Adrenal gland (tissue), 12 donors: ENCODE measurements around the gene SUPT6H. TPM values are rescaled to one million over a fixed set of nuclear protein-coding genes. Genes with fewer than 3 reads are reported as not detected.

Experiments
- DNase-seq, 7 donors: peaks; one replicate each; pipeline ENCODE4 v3.0.0-alpha.2; 2019 to 2020
- H3K27ac ChIP-seq, 5 donors: fragments of 200-600 bp; sonication (generic) in 4 of 5; 1 replicate in 3 of 5; 2 replicates in 2 of 5; pipeline versions ENCODE4 v1.5.1 to v1.8.0; 2016 to 2020; ENCODE audit warnings: mild to moderate bottlenecking in 1 of 5
- H3K27me3 ChIP-seq: fragments of 200-600 bp; 2 replicates; pipeline ENCODE4 v1.8.0; 2021
- H3K36me3 ChIP-seq, 2 donors: fragments of 200-600 bp; replicated peaks in 1 of 2; 1 replicate in 1 of 2; 2 replicates in 1 of 2; pipeline versions ENCODE4 v1.5.1 to v1.8.0; 2018 to 2022
- H3K4me1 ChIP-seq, 2 donors: fragments of 200-600 bp; replicated peaks in 1 of 2; 1 replicate in 1 of 2; 2 replicates in 1 of 2; pipeline versions ENCODE4 v1.5.1 to v1.8.0; 2018 to 2021
- H3K4me3 ChIP-seq, 4 donors: fragments of 200-600 bp; sonication (generic) in 3 of 4; one replicate each; pipeline ENCODE4 v1.5.1; 2016 to 2018
- H3K9me3 ChIP-seq, 3 donors: fragments of 200-600 bp; sonication (generic) in 1 of 3; replicated peaks in 1 of 3; 1 replicate in 2 of 3; 2 replicates in 1 of 3; pipeline versions ENCODE4 v1.5.1 to v1.8.0; 2016 to 2021
- POLR2A ChIP-seq, 2 donors: fragments of 450-650 bp; IDR thresholded peaks; one replicate each; pipeline ENCODE4 v1.6.1; 2017; ENCODE audit warnings: antibody characterized with exemption in 2 of 2, mild to moderate bottlenecking in 2 of 2, moderate library complexity in 1 of 2
- WGBS, 4 donors: extraction: QIAGEN DNeasy Blood & Tissue Kit in 2 of 4; methylation state at CpG; one replicate each; pipeline versions ENCODE4 v1.1.5 to v1.1.7; 2013 to 2017; 5-methylcytosine and 5-hydroxymethylcytosine counted together
- intact Hi-C, 2 donors: fragments of 100-400 bp; cut with DNase I; formaldehyde crosslinking; loops; one replicate each; pipeline versions ENCODE4 v1.14.1 to v1.15.0; 2022 to 2023
- polyA plus RNA-seq, 3 donors: library from polyadenylated mRNA; stranded (reverse); fragments of 200-250 nt in 2 of 3; fragments of 350-450 nt in 1 of 3; fragmentation: Illumina TruSeq in 1 of 3; extraction: RNeasy Lipid Tissue Mini Kit (QIAGEN cat#74804) in 1 of 3; gene quantifications; one replicate each; pipeline ENCODE4 v1.2.3, GENCODE V29; 2013 to 2014
- total RNA-seq, 9 donors: library from RNA; depleted of rRNA in 4 of 9; stranded (reverse); fragments of >200 nt in 4 of 9; fragments of 120-200 nt in 1 of 9; fragmentation: NEBNext Ultra II Directional in 1 of 9; extraction: Animal tissue kit (Norgen Biotek cat#: 25700) in 1 of 9; gene quantifications; one replicate each; pipeline versions ENCODE4 v1.1.0 to v1.2.4, GENCODE V29; 2013 to 2023
- TF ChIP-seq, protein P1 (sequence below), 6 experiments: fragments of 450-650 bp in 4 of 6; fragments of 200-600 bp in 2 of 6; sonication (generic) in 1 of 6; IDR thresholded peaks; 1 replicate in 5 of 6; 2 replicates in 1 of 6; pipeline versions ENCODE4 v1.5.1 to v1.8.0; 2016 to 2021; ENCODE audit warnings: antibody characterized with exemption in 6 of 6, mild to moderate bottlenecking in 2 of 6, moderate library complexity in 1 of 6
- donor health status: healthy with polysubstance abuse.
- donor health status: Bipolar disorder and iron deficiency.
- donor health status: DM: yes; HTN: yes; CAD: no.
- donor health status: DM: no; HTN: no; CAD: no.
- donor health status: DM: no; HTN: no; CAD: no.
- donor health status: DM: yes; HTN: yes; CAD: no.

The SUPT6H gene
- total and polyA plus RNA-seq, 12 donors, result 48.1 to 125 (median 71.4) TPM

DNA sequence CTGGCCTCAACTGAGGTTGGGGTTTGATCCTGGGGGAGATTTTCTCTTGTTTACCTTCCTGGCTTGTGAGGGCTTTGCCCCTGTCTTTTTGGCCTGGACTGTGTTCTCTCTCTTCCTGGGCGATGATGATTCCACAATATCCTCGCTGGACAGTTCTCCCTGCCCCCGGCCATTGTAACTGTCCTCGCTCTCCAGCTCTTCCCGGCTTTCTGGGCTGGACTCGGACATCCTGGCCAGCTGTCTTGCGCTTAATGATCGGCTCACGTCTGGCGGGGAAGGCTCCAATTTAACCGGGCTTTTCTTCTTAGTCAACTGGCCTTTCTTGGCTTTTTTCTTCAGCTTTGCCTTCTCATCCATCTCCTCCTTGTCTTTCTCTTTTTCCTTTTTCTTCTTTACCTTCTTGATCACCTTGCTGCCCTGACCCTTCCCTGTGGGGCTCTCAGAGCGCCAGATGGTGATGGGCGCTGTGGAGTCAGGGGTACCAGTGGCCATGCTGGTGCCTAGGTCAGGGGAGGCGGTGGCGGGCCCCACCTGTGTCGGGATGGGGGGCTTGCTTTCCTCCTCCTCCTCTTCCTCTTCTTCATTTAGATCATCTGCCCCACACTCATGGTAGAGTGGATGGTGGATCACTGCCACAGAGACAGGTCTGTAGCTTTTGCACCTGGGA, 41.7 kb downstream of the SUPT6H start:
- intact Hi-C loops, result loop anchor here in 1 of 2 donors (10.0 kb wide), 1 partner anchor 49 kb away; no protein-coding TSS in a partner anchor
- Histone ChIP-seq H3K27me3 (no peaks in the 10 kb centered on the region), H3K36me3 (peaks cover 0 to 48% of the 10 kb centered on the region in 2 donors), H3K4me3 (no peak overlapping the region), H3K4me1 (no peaks in the 10 kb centered on the region), H3K9me3 (no peaks in the 10 kb centered on the region), H3K27ac (no peak overlapping the region)
- TF ChIP-seq POLR2A (IDR thresholded peaks at IDR 0.05), result no peak
- TF ChIP-seq, protein P1, sequence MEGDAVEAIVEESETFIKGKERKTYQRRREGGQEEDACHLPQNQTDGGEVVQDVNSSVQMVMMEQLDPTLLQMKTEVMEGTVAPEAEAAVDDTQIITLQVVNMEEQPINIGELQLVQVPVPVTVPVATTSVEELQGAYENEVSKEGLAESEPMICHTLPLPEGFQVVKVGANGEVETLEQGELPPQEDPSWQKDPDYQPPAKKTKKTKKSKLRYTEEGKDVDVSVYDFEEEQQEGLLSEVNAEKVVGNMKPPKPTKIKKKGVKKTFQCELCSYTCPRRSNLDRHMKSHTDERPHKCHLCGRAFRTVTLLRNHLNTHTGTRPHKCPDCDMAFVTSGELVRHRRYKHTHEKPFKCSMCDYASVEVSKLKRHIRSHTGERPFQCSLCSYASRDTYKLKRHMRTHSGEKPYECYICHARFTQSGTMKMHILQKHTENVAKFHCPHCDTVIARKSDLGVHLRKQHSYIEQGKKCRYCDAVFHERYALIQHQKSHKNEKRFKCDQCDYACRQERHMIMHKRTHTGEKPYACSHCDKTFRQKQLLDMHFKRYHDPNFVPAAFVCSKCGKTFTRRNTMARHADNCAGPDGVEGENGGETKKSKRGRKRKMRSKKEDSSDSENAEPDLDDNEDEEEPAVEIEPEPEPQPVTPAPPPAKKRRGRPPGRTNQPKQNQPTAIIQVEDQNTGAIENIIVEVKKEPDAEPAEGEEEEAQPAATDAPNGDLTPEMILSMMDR (IDR thresholded peaks at IDR 0.05), result no peak
- DNase-seq, result no peak
- WGBS, 4 donors, result 83 to 86% (median 84%) methylated on average over 16 of the region's 16 CpGs

DNA sequence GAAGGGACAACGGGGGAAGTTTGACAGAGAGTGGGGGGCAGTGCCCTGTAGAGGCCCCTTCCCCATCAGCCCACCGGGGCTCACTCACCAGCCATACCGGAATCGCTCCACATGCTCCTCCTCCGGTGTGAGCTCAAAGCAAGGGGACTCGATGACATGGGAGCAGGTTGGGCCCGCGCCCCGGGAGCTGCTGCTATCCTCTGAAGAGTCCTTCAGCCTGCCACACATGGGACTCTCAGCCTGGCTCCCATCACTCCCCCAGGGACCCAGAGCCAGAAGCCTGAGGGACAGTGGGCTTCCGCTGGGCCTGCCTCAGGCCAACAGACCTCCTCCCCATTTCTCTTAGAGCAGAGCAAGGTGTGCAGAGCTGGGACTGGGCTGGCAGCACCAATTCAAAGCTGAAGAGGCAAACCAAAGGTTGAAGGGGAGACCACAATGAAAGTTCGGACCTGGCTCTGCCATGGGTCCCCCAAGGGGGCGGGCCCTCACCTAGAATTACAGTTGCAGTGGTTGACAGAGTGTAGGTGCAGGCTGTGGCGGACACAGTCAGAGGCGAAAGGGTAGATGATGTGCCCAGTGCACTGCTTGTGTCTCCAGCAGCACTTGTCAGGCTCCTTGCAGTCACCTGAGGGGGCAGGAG, 42.3 kb downstream of the SUPT6H start:
- H3K9me3 ChIP-seq, result no peaks in the 10 kb centered on the region
- intact Hi-C loops, result loop anchor here in 1 of 2 donors (10.0 kb wide), 1 partner anchor 50 kb away; no protein-coding TSS in a partner anchor
- H3K27me3 ChIP-seq, result no peaks in the 10 kb centered on the region
- peaks cover 0 to 41% of the 10 kb centered on the region in 2 donors for H3K36me3 ChIP-seq
- 83 to 94% (median 90%) methylated on average over 11 to 14 of the region's 14 CpGs for WGBS, 4 donors
- TF ChIP-seq, protein P1 (IDR thresholded peaks at IDR 0.05), result no peak
- no peak for TF ChIP-seq POLR2A (IDR thresholded peaks at IDR 0.05)
- no peak overlapping the region for H3K4me3 ChIP-seq
- no peaks in the 10 kb centered on the region for H3K4me1 ChIP-seq
- DNase-seq, result no peak
- no peak overlapping the region for H3K27ac ChIP-seq

DNA sequence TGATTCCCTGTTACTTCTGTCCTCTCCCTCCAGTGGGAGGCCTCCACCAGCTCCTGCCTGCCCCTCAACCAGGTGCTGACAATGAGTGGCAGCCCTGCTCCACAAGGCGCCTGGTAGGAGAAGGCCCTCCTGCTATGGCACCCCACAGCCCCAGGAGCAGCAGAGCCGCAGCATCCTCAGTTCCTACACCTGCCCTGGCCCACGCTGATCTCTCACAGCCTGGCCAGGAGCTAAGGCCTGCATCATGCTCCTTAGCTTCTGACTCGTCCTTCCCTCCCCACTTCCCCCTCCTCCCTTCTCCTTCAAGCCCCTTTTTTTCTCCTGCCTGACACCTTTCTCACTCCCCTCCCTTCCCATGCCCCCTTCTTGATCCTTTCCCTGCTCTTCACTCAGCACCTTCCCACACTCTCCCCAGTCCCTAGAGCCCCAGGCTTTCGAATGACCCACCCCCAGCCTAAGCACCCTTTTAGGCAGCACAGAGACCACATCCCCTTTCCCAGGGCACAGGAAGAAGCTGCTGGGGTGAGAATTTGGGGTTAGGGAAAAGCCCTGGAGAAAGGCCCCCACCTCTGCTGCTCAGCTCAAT, 43.2 kb downstream of the SUPT6H start:
- peaks cover 0 to 33% of the 10 kb centered on the region in 2 donors for H3K36me3 ChIP-seq
- DNase-seq, result no peak
- no peak overlapping the region for H3K27ac ChIP-seq
- H3K9me3 ChIP-seq, result no peaks in the 10 kb centered on the region
- WGBS, 4 donors, result 77 to 85% (median 78%) methylated on average over 4 to 5 of the region's 5 CpGs
- no peaks in the 10 kb centered on the region for H3K27me3 ChIP-seq
- H3K4me3 ChIP-seq, result no peak overlapping the region
- H3K4me1 ChIP-seq, result peaks cover 0 to 3% of the 10 kb centered on the region in 2 donors
- intact Hi-C loops, result loop anchor here in 1 of 2 donors (10.0 kb wide), 1 partner anchor 50 kb away; no protein-coding TSS in a partner anchor
- no peak for TF ChIP-seq POLR2A (IDR thresholded peaks at IDR 0.05)
- TF ChIP-seq, protein P1 (IDR thresholded peaks at IDR 0.05), result no peak

DNA sequence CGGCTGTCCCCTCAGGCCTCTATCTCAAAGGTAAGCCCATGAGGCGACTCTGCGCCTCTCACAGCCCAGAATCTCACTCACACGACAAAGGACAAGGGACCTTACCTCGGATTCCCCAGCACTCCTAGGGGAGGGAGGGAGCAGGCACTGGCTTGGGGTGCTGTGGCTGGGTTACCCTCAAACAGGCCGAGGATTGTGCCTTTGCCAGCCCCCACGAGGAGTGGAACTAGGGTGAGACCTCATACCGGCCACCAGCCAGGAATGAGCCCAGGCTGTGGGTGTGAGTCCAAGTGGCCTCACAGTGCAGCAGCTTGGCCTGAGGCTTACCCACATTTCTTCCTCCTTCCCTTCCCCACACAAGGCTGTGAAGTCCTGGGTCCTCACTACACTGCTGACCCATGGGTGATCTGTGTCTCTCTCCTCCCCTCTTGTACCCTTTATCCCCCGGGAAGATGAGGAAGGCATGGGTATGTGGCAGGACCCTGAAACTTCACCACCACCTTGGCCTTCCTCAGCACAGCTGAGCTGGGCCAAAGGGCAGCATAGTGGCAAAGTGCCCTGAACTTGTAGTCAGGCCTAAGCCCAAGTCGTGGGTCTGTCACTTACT, 43.8 kb downstream of the SUPT6H start:
- intact Hi-C loops, result loop anchor here in 1 of 2 donors (10.0 kb wide), 1 partner anchor 51 kb away; no protein-coding TSS in a partner anchor
- Histone ChIP-seq H3K4me1 (peaks cover 0 to 8% of the 10 kb centered on the region in 2 donors), H3K4me3 (no peak overlapping the region), H3K36me3 (peaks cover 0 to 26% of the 10 kb centered on the region in 2 donors), H3K27me3 (no peaks in the 10 kb centered on the region), H3K27ac (no peak overlapping the region), H3K9me3 (no peaks in the 10 kb centered on the region)
- no peak for DNase-seq
- WGBS, 4 donors, result 56 to 72% (median 66%) methylated on average over 5 to 10 of the region's 10 CpGs
- TF ChIP-seq POLR2A (IDR thresholded peaks at IDR 0.05), result no peak
- TF ChIP-seq, protein P1 (IDR thresholded peaks at IDR 0.05), result no peak
